ENCODE results near the gene COX6B2. TPM values are rescaled to one million over a fixed set of nuclear protein-coding genes. Genes with fewer than 3 reads are reported as not detected.

The COX6B2 gene
- total RNA-seq, 1 donor from 2014 or later, result 0.50 TPM

GRCh38 chr19:55350620-55351315 lies 3.8 kb downstream of the COX6B2 start:
- no peaks in the 10 kb centered on the region for H3K9me3 ChIP-seq (ENCODE audit: insufficient read depth, low read depth, low read length)
- H3K9me3 Mint-ChIP-seq (ENCODE audit: unreplicated experiment), result peaks cover 3% of the 10 kb centered on the region
- H3K4me3 ChIP-seq (ENCODE audit: insufficient read depth, low read depth, low read length), result no peak overlapping the region
- peaks cover 15% of the 10 kb centered on the region for H3K27me3 ChIP-seq (ENCODE audit: insufficient read depth, low read length)
- H3K4me3 Mint-ChIP-seq (ENCODE audit: unreplicated experiment), result peak overlapping the region; percentile 54
- H3K4me2 ChIP-seq (ENCODE audit: low read length), result no peak overlapping the region
- H3K4me1 ChIP-seq (ENCODE audit: insufficient read depth, low read length), result peaks cover 10% of the 10 kb centered on the region
- peaks cover 5% of the 10 kb centered on the region for H3K4me1 Mint-ChIP-seq (ENCODE audit: low read depth, unreplicated experiment)
- peaks cover 10% of the 10 kb centered on the region for H3K36me3 Mint-ChIP-seq (ENCODE audit: low read depth, unreplicated experiment)
- no peak overlapping the region for H3K27ac ChIP-seq (ENCODE audit: low read depth, low read length)
- TF ChIP-seq, protein P1, sequence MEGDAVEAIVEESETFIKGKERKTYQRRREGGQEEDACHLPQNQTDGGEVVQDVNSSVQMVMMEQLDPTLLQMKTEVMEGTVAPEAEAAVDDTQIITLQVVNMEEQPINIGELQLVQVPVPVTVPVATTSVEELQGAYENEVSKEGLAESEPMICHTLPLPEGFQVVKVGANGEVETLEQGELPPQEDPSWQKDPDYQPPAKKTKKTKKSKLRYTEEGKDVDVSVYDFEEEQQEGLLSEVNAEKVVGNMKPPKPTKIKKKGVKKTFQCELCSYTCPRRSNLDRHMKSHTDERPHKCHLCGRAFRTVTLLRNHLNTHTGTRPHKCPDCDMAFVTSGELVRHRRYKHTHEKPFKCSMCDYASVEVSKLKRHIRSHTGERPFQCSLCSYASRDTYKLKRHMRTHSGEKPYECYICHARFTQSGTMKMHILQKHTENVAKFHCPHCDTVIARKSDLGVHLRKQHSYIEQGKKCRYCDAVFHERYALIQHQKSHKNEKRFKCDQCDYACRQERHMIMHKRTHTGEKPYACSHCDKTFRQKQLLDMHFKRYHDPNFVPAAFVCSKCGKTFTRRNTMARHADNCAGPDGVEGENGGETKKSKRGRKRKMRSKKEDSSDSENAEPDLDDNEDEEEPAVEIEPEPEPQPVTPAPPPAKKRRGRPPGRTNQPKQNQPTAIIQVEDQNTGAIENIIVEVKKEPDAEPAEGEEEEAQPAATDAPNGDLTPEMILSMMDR (IDR thresholded peaks at IDR 0.05; ENCODE audit: insufficient read depth, low read depth, low read length), result no peak
- H3K36me3 ChIP-seq (ENCODE audit: insufficient read depth, low read length), result no peaks in the 10 kb centered on the region
- H3K27me3 Mint-ChIP-seq (ENCODE audit: low read depth, unreplicated experiment), result peaks cover 40% of the 10 kb centered on the region
- FAIRE-seq, result no peak
- H2AFZ ChIP-seq (ENCODE audit: low read depth, low read length), result no peak overlapping the region
- H3K9ac ChIP-seq (ENCODE audit: low read length), result no peak overlapping the region
- H4K20me1 ChIP-seq (ENCODE audit: insufficient read depth, low read length), result peaks cover 11% of the 10 kb centered on the region
- peak overlapping the region; percentile 34 for H3K27ac Mint-ChIP-seq (ENCODE audit: unreplicated experiment)
- H3K79me2 ChIP-seq (ENCODE audit: insufficient read depth, low read length), result no peaks in the 10 kb centered on the region
- no peak for DNase-seq (ENCODE audit: low read depth)

GRCh38 chr19:55348317-55349034 lies 6.0 kb downstream of the COX6B2 start:
- H3K36me3 Mint-ChIP-seq (ENCODE audit: low read depth, unreplicated experiment), result peaks cover 13% of the 10 kb centered on the region
- Histone ChIP-seq H4K20me1 (ENCODE audit: insufficient read depth, low read length) (peaks cover 5% of the 10 kb centered on the region), H3K36me3 (ENCODE audit: insufficient read depth, low read length) (no peaks in the 10 kb centered on the region), H3K4me2 (ENCODE audit: low read length) (no peak overlapping the region), H3K4me3 (ENCODE audit: insufficient read depth, low read depth, low read length) (no peak overlapping the region), H3K79me2 (ENCODE audit: insufficient read depth, low read length) (no peaks in the 10 kb centered on the region), H3K9me3 (ENCODE audit: insufficient read depth, low read depth, low read length) (no peaks in the 10 kb centered on the region), H2AFZ (ENCODE audit: low read depth, low read length) (no peak overlapping the region), H3K27ac (ENCODE audit: low read depth, low read length) (no peak overlapping the region), H3K9ac (ENCODE audit: low read length) (no peak overlapping the region), H3K4me1 (ENCODE audit: insufficient read depth, low read length) (peaks cover 7% of the 10 kb centered on the region), H3K27me3 (ENCODE audit: insufficient read depth, low read length) (peaks cover 10% of the 10 kb centered on the region)
- peaks cover 13% of the 10 kb centered on the region for H3K4me1 Mint-ChIP-seq (ENCODE audit: low read depth, unreplicated experiment)
- FAIRE-seq (no peak), DNase-seq (ENCODE audit: low read depth) (no peak)
- H3K4me3 Mint-ChIP-seq (ENCODE audit: unreplicated experiment), result no peak overlapping the region
- TF ChIP-seq EZH2 (IDR thresholded peaks at IDR 0.05; ENCODE audit: insufficient read depth, low read length), result no peak
- TF ChIP-seq, protein P1 (IDR thresholded peaks at IDR 0.05; ENCODE audit: insufficient read depth, low read depth, low read length), result no peak
- H3K27me3 Mint-ChIP-seq (ENCODE audit: low read depth, unreplicated experiment), result peaks cover 30% of the 10 kb centered on the region
- H3K27ac Mint-ChIP-seq (ENCODE audit: unreplicated experiment), result no peak overlapping the region
- peaks cover 3% of the 10 kb centered on the region for H3K9me3 Mint-ChIP-seq (ENCODE audit: unreplicated experiment)

Data from astrocyte (in vitro differentiated cells and primary cell).